HEK293T (cell line): ENCODE data around the gene APPL2.

Experiments used
- BHLHE40 ChIP-seq: fragments of 450-650 bp; IDR thresholded peaks from 2 replicates; pipeline ENCODE4 v1.6.1; 2016; ENCODE audit warnings: mild to moderate bottlenecking, moderate library complexity, borderline replicate concordance
- FOXA1 ChIP-seq: fragments of 450-650 bp; IDR thresholded peaks from 2 replicates; pipeline ENCODE4 v1.6.1; 2016; ENCODE audit warnings: mild to moderate bottlenecking
- FOXM1 ChIP-seq: fragments of 450-650 bp; IDR thresholded peaks from 2 replicates; pipeline ENCODE4 v1.6.1; 2017; ENCODE audit warnings: mild to moderate bottlenecking, borderline replicate concordance
- HDGF ChIP-seq: fragments of 450-650 bp; IDR thresholded peaks from 2 replicates; pipeline ENCODE4 v1.6.1; 2017; ENCODE audit warnings: antibody characterized with exemption, borderline replicate concordance
- PKNOX1 ChIP-seq: fragments of 450-650 bp; IDR thresholded peaks from 2 replicates; pipeline ENCODE4 v1.6.1; 2016
- SP1 ChIP-seq: fragments of 450-650 bp; IDR thresholded peaks from 2 replicates; pipeline ENCODE4 v1.6.1; 2017

GRCh38 chr12:105235732-105236476, at the start of gene APPL2:
- TF ChIP-seq PKNOX1 (no peak; the same call in 1 of the 2 replicates), SP1 (no peak), FOXA1 (no peak), FOXM1 (no peak; the same call in 1 of the 2 replicates), HDGF (no peak), BHLHE40 (no peak)
